Ureter (tissue), 1 donor: ENCODE results near the gene CAPZB. TPM values are rescaled to one million over a fixed set of nuclear protein-coding genes. Genes with fewer than 3 reads are reported as not detected.

ENCODE experiments used
- DNase-seq: peaks from one replicate; pipeline ENCODE4 v3.0.0-alpha.2; 2020; ENCODE audit warnings: low spot score
- total RNA-seq: library from RNA; stranded (reverse); gene quantifications from one replicate; pipeline ENCODE4 v1.2.4, GENCODE V29; 2023
- donor health status: DM: yes; HTN: yes; CAD: no.

Gene CAPZB
- total RNA-seq, 1 donor from 2014 or later, result 284 TPM

DNA sequence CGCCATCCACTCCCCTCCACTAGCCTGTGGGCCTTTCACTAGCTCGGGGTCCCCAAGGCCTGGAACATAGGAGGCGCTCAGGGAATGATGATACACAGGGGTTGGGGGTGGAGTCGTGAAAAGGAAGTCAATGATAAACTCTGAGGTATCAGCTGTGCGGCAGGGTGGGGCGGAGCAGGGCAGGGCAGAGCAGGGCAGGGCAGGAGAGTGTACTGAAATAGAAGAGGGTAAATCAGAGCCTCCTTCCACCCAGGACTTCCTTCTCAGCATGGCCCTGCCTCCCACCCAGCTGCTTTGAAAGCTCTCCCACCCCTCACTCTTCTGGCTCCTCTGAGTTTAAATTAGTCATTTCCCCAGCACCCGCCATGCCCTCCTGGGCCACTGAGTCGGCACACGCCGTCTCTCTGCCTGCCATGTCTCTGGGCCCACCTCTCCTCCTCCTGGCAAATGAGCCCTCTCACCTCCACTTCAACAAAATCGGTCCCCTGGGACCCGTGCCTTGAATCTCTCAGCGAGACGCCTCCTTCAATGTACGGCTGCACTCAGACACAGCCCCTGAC lies 16.9 kb downstream of the CAPZB start:
- peak; percentile 81 for DNase-seq

DNA sequence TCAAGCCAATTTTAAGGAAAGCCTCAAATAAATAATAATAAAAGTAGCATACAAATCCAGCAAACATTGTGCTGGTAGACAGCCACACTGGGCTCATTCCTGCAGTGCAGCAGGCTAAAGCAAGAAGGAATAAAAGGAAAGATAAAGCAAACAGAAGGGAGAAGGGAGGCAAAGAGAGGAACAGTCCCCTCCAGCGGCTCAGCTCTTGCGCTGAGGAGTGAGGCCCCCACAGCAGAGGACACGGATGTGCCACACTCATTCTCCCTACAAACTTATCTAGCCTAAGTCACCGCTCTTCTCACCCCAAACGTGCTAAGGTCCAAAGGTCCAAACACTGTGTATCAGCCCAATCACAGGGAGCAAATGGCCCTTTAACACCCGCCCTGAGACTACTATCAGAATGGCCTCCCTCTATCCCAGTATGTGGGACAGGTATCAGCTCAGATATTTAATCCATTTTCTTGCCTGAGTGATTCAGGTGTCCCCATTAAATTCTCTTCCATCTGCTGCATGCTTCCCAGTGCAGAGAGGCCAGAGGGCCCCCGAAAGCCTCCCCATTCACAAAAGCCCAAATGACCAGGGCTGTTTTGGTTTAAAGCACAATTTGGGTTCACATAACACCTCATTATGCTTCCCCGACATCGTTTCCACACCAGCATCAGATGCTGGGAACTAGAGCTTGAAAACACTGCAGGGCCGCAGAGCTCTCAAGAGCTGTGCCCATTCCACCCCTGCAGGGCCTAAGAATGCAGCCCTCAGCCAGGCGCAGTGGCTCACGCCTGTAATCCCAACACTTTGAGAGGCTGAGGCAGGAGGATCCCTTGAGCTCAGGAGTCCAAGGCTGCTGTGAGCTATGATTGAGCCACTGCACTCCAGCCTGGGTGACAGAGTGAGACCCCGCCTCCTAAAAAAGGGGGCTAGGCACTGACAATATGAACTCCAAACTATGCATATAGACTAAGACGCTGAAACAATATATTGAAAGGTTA lies 17.8 kb downstream of the CAPZB start:
- DNase-seq, result no peak

DNA sequence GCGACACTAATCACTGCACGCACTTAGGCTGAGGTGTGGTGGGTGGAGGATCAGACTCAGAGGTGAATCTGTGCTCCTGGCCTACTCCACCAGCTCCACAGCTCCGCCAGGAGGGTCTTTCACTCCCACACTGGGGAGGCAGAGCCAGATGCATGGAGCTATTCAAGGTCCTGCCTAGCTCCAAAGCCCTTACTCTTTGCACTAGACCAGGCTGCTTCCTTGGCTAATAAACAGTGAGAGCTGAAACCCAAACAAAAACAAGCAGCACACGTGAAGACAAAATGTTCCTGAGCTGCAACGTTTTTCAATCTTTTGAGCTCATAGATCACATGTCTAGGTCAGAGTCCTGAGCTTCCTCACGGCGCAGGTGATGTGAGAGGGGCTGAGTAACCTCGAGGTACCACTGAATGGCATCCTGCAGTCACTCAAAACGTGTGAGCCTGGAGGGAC lies 19.2 kb downstream of the CAPZB start:
- no peak for DNase-seq

DNA sequence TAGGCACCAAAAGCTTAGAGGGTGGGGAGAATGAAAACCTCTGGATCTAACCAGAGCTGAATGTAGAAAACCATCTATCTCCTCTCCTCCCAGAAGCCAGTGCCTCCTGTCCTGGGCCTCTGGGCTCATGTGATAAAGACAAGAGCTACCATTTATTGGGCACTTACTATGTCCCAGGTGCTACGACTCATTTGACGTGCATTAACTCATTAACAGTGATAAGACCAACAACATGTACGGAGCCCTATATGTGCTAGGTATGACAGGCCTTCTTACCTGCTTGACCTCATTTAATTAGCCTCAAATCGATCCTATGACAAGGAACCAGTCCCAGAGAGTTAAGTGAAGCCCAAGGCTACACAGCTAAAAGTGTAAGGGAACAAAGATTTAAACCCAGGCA lies 19.7 kb downstream of the CAPZB start:
- no peak for DNase-seq

DNA sequence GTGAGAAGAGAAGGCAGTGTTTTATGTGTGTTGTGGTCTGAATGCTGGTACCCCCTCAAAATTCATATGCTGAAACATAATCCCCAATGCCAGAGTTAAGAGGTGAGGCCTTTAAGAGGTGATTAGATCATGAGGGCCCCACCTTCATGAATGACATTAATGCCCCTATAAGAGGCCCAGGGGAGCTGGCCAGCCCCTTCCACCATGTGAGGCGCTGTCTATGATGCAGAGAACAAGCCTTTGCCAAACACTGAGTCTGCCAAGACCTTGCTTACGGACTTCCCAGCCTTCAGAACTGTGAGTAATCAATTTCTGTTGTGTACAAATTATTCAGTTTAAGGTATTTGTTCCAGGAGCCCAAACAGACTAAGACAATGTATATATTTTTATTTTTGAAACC lies 20.2 kb downstream of the CAPZB start:
- no peak for DNase-seq

DNA sequence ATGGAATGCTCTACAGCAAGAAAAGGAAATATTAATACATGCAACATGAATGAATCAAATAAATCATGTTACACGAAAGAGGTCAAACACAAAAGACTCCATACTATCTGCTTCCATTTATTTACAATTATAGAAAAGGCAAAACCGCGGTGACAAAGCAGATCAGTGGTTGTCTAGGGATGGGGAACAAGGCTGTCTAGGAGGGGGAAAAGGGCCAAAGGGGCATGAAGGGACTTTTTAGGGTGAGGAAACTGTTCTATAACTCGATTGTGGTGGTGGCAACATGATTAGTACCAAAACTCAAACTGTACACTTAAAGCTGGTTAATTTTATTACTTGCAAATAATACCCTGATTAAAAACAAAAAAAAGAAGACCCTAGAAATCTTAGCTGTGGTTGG lies 20.6 kb downstream of the CAPZB start:
- DNase-seq, result no peak

DNA sequence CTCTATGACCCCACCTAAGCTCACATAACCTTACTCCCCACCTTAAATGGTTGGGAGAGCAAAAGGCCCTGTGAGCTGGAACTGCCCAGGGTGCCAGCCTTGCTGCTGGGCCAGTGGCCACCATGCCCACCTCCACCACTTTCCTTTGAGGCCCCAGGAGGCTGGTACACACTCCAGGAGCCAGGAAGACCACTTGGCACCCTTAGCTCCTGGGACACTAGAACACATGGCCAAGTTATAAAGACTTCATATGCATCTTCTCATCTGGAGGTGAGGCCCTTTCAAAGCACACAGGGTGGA lies 21.9 kb downstream of the CAPZB start:
- DNase-seq, result no peak

DNA sequence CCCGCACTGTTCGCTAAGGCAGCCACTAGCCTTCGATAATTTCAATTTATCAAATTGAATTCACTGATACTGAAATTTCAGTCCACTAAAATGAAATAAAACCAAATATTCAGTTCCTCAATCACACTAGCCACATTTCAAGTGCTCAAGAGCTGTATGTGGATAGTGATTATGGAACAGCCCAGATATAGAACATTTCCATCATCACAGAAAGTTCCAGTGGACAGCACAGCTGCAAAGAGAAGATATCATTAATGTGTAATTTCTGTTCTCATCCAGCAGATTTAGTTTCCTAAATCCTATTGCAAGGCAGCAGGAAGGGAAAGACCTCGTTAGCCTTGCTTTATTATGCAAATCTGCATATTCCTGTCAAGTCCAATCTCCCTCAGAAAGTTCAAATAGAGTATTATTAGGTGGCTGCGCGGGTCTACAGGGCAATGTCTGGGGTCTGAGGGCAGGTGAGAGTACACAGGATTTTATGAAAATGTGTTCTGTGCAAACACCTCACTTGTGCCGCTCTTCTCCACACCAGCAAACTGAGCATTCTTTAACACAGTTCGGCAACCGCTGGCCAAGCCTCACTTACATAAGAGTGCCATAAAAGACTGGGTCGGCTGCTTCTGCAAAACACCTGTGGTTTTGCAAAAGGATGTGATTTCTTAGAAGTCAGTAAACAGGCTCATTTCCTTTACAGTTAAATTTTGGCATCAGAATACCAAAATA lies 22.4 kb downstream of the CAPZB start:
- no peak for DNase-seq

DNA sequence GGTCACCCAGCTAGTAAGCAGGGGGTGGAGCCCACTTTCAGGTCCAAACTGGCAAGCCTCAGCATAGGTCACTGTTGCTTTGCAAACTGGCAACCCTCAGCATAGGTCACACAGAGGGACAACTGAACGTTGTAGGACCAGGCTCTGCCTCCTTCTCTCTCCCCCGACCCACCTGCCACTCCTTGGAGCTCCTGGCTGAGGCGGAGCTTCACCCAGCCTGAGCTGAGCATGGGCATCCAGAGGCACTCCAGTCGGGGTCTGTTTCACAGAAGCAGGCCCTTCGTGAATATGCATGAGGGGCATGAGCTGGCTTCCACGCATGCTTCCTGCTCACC lies 24.2 kb downstream of the CAPZB start:
- DNase-seq, result no peak

DNA sequence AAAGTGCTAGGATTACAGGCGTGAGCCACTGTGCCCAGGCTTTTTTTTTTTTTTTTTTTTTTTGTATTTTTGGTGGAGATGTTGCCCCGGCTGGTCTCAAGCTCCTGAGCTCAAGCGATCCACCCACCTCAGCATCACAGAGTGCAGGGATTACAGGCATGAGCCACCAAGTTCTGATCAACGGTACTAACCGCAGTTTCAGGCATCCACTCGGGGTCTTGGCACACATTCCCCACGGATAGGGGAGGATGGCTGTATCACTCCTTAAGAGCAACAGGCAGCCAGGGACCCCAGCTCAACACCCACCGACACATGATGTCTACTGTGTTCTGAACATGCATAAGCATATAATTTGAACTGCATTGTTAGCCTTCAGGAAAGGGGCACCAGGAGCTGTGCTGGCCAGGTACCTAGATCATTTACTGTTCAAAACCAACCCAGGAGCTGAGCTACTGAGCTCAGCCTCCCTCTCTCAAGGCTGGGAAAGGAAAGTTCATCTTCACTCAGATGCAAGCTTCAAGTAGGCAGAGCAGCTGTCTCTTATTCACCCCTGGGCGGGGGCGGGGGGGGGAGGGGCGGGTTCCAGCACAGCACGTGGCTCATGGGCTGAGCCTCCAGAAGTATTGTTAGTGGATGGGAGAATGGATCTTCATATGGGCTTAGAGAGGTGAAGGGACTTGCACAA lies 24.7 kb downstream of the CAPZB start:
- no peak for DNase-seq

DNA sequence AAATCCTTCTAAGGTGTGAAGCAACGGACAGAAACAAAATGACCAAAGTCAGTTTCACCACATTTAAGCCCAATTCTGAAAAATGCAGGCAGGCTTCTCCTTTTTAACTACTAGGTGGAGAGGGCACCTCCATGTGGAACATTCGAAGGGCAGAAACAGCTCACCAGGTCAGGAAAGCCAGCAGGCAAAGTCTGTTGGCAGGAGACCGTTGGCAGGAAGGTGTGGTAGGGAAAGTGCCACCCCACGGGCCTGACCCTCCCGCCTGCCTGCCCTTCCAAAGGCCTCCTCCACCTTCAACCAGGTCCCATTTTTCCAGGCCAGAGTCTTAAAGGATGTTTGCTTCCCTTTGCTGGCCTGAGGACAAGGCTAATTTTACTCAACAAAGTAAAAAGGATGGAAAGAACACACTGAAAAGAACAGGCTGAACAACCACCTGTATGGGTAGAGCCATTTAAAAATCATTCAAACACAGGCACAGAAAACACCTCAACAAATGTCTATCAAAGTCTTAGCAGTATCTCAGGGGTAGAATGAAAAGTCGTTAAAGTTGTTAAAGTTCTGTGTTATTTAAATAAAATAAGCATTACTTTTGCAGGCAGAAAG lies 26.4 kb downstream of the CAPZB start:
- DNase-seq, result no peak

DNA sequence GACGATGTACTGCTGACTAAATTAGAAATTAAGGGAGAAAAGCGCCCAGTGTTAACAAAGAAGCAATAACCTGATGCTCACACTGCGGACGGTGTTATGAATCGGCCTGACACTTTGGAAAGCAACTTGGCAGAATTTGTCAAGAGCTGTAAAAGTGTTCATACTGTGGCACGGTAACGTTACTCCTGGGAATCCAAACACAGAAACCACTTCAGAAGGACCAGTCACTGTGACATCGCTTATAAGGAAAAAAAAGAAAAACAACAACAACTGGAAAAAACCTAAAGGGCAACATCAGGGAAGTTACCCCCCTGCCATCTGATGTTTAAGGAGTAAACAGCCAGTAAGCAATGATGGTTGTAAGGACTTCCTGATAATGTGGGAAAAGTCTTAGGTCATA lies 27.7 kb downstream of the CAPZB start:
- no peak for DNase-seq

DNA sequence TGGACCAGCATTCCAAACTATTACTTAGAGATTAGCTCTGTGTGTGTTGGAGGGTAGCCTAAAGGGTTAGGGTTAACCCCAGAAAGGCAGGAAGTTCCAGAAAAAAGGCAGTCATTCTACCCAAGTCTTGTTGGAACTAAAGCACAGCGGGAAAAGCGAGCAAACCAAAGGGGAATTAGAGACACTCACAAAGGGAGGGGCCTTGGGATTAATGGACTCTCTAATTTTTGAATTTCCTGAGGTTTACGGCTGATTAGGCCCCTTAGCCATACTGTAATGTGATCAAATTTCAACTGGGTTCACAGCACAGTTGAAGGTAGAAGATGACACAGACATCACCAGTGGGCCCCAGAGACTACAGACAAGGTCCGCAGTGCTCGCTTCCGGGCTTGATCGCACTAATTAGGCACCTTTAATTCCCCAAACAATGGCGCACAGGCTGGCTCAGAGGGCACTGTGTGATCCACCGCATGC lies 28.3 kb downstream of the CAPZB start:
- no peak for DNase-seq

DNA sequence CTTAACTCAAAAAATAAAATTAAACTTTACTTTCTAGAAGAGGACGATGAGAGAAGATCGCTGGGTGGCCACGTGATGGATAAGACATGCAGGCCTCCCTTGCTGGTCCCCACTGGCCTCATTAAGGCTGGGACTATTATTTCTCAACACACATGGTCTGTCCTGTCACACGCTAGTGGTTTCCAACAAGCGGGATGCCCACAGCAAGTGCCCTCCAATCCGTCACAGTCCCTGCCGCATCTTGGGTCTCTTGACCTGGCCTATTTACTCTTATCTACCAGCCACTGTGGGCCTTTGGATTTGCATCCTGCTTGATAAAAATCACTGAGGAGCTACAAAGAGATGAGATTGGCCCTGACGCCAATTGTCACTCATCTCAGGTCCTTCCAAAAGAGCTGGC lies 30.0 kb downstream of the CAPZB start:
- DNase-seq, result no peak

DNA sequence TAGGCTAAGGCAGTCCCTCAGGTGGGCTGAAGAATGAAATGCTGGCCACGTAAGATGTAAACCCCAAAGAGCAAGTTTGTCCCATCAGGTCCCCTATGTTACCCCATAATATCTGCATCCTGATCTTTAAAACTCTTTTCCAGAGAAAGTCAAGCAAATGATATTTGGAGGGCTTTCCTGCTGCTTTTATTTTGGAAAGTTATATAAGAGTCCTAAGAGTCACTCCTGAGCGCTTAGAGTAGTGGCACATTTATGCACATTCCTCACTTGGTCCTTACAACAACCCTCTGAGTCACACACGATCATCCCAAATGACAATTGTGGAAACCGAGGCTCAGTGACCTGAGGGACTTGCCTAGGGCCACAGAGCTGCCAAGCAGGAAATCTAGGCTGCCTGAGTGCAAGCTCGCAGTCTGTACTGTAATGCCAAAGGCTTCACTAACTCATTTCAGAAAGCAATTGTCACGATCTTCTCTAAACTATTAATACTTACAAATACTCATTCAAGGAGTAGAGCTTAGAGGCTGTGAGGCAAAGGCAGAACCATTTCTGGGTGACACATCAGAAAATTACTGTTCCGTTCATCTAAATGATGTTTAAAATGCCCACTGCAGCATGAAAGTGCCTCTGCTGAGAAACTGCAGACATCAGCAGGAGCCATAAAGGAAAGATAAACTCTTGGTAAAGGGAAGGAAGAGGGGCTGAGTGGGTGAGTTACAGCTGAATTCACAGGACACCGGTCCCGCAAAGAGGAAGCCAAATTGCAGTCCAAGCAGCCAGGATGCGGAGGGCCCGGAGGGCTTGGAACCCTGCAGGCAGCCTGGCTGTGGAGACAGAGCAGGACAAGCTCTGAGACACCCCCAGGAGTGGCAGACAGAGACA lies 30.8 kb downstream of the CAPZB start:
- DNase-seq, result no peak

DNA sequence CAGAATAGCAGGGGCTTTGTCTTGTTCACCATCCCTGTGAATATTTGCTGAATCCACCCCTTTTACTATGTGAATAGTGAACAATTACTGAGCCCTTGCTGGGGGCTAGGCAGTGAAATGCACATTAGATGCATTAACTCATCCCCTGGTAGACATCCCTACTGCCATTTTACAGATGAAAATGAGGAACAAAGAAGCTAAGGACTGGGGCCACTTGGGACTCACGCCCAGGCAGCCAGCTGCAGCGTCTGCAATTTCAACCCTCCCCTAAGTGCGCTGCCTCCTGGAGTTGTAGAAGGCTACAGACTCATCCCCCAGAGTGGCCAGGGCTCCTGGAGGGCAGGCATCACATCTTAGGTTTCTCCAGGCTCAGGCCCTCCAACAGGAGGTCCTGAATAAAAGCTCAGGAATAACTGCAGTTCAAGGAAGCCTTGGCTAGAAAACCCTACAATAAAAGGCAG lies 31.6 kb downstream of the CAPZB start:
- DNase-seq, result no peak

DNA sequence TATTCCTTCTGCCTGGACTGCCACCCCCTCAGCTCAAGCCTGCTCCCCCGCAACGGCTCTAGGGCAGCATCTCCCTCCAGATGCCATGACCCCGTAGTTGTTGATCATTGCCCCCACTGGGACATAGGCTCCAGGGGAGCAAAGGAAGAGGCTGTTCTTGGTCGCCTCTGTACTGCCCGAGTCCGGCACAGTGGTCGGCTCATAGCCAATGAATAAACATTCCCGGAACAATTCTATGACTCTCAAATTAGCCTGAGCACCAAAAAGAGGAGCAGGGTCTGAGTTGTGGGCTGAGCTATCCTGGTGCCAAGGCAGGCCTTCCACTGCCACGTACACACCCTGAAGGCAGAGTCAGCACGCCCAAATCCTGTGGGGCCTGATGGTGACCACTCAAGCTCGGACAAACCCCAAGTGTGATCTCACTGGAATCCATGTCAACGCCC lies 33.1 kb downstream of the CAPZB start:
- DNase-seq, result peak; percentile 83

DNA sequence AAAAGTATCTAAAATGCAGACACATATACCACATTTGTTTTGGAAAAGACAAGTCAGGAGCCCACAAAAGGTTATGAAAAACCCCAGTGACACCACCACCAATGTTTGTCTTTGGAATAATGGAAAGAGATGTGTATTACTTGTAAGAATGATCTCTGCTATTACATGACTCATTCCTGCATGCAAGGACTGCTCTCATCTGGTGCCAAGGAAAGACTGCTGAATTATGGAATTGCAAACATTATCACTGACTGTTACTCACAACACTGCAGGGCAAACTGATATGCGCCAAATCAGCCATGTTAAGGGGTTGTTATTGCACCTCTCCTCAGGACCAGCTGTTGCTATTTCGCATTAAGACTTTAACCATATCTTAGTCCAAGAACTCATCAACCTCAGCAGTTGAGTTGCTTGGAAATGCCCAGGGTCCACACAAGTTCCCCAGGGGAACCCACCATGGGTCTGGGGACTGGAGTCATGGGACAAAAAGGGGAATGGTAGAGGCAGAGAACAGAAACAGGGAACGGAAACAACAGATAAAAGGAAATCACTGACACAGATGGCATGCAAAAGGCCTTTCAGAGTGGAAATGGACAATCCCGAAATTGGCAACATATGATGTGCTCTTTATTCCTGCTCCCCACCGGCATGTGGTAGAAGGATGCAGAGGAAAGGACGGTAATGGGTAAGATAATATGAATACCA lies 34.4 kb downstream of the CAPZB start:
- no peak for DNase-seq

DNA sequence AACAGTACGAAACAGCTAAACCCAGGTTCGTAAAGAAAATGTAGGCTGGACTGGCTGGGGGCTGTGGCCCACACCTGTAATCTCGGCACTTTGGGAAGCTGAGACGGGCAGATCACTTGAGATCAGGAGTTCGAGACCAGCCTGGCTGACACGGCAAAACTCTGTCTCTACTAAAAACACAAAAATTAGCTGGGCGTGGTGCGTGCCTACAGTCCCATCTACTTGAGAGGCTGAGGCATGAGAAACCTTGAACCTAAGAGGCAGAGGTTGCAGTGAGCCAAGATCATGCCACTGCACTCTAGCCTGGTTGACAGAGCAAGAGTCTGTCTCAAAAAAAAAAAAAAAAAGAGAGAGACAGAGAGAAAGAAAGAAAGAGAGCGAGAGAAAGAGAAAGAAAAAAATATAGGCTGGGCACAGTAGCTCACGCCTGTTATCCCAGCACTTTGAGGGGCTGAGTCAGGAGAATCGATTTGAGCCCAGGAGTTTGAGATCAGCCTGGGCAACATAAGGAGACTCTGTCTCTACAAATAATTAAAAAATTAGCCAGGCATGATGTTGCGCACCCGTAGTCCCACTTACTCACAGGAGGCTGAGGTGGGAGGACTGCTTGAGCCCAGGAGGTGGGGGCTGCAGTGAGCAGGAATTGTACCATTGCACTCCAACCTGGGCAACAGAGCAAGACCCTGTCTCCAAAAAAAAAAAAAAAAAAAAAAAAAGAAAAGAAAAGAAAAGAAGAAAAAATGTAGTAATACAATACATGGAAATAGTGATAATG lies 35.7 kb downstream of the CAPZB start:
- DNase-seq, result no peak
